K562 (cell line): Measurements from ENCODE around the gene MPND. TPM values are rescaled to one million over a fixed set of nuclear protein-coding genes. Genes with fewer than 3 reads are reported as not detected.

ENCODE experiments used
- CTBP1 ChIP-seq: fragments of 450-650 bp; IDR thresholded peaks from 2 replicates; pipeline ENCODE4 v1.6.1; 2016; ENCODE audit warnings: borderline replicate concordance
- HMG20B ChIP-seq: fragments of 250-450 bp; sonication (Bioruptor Pico); IDR thresholded peaks from 2 replicates; pipeline ENCODE4 v1.5.0; 2021; ENCODE audit warnings: mild to moderate bottlenecking
- KAT7 ChIP-seq: sonication (generic); formaldehyde crosslinking; IDR thresholded peaks from 2 replicates; pipeline ENCODE4 v1.8.0; 2022; ENCODE audit warnings: missing genetic modification reagents, mild to moderate bottlenecking, borderline replicate concordance
- MTA3 ChIP-seq: fragments of 450-650 bp; formaldehyde crosslinking; IDR thresholded peaks from 2 replicates; pipeline ENCODE4 v1.6.1; 2017; ENCODE audit warnings: mild to moderate bottlenecking, borderline replicate concordance
- MYBL2 ChIP-seq, 2 experiments: fragments of 450-650 bp in 1 of 2; sonication (generic) in 1 of 2; formaldehyde crosslinking in 1 of 2; IDR thresholded peaks; 2 replicates each; pipeline versions ENCODE4 v1.6.1 to v1.8.1; 2017 to 2022; ENCODE audit warnings: borderline replicate concordance in 1 of 2, inconsistent platforms in 1 of 2, low read depth in 1 of 2, mild to moderate bottlenecking in 1 of 2, missing genetic modification reagents in 1 of 2, moderate library complexity in 1 of 2
- NFRKB ChIP-seq: fragments of 450-650 bp; IDR thresholded peaks from 2 replicates; pipeline ENCODE4 v1.6.1; 2016; ENCODE audit warnings: low read depth
- NR2C2 ChIP-seq, 2 experiments: fragments of 200-800 bp in 1 of 2; sonication (Bioruptor generic) in 1 of 2; sonication (generic) in 1 of 2; formaldehyde crosslinking in 1 of 2; IDR thresholded peaks; 2 replicates each; pipeline versions ENCODE4 v1.6.1 to v1.8.0; 2016 to 2022; ENCODE audit warnings: mild to moderate bottlenecking in 1 of 2, missing compliant biosample characterization in 1 of 2, missing genetic modification characterization in 1 of 2, missing genetic modification reagents in 1 of 2
- PCBP1 ChIP-seq: fragments of 200-400 bp; formaldehyde crosslinking; IDR thresholded peaks from 2 replicates; pipeline ENCODE4 v1.6.1; 2018; ENCODE audit warnings: mild to moderate bottlenecking, low read depth, low read length; ENCODE audit not compliant: poor library complexity, severe bottlenecking
- POU5F1 ChIP-seq: fragments of 150-350 bp; IDR thresholded peaks from 2 replicates; pipeline ENCODE4 v1.6.1; 2014; ENCODE audit warnings: borderline replicate concordance, low read length, low read depth, mild to moderate bottlenecking; ENCODE audit not compliant: partially characterized antibody
- TOE1 ChIP-seq, 2 experiments: fragments of 450-650 bp in 1 of 2; sonication (generic) in 1 of 2; formaldehyde crosslinking in 1 of 2; IDR thresholded peaks; 2 replicates each; pipeline versions ENCODE4 v1.7.1 to v1.8.0; 2016 to 2022; ENCODE audit warnings: borderline replicate concordance in 2 of 2, mild to moderate bottlenecking in 2 of 2, antibody characterized with exemption in 1 of 2, inconsistent platforms in 1 of 2, low read depth in 1 of 2, missing genetic modification reagents in 1 of 2, moderate library complexity in 1 of 2
- ZBTB1 ChIP-seq: sonication (generic); formaldehyde crosslinking; IDR thresholded peaks from 2 replicates; pipeline ENCODE4 v1.8.1; 2023; ENCODE audit warnings: missing genetic modification reagents, low read depth, mild to moderate bottlenecking, borderline replicate concordance
- ZC3H11A ChIP-seq: IDR thresholded peaks from 2 replicates; pipeline ENCODE4 v1.6.1; 2012; ENCODE audit warnings: low read depth, low read length, improper control_type of control experiment
- ZKSCAN8 ChIP-seq: fragments of 200-800 bp; sonication (Bioruptor generic); IDR thresholded peaks from 2 replicates; pipeline ENCODE4 v1.6.1; 2016; ENCODE audit warnings: missing genetic modification characterization, missing compliant biosample characterization
- ZNF551 ChIP-seq: fragments of 250-450 bp; sonication (Bioruptor Pico); IDR thresholded peaks from 2 replicates; pipeline ENCODE4 v1.5.0; 2021; ENCODE audit warnings: mild to moderate bottlenecking, moderate library complexity
- ZNF668 ChIP-seq: fragments of 250-450 bp; sonication (Bioruptor Pico); IDR thresholded peaks from 2 replicates; pipeline ENCODE4 v1.8.0; 2022; ENCODE audit warnings: mild to moderate bottlenecking, inconsistent platforms
- polyA plus RNA-seq, 8 experiments: library from polyadenylated mRNA; depleted of rRNA in 4 of 8; stranded (reverse) in 5 of 8; unstranded in 3 of 8; fragments of >200 nt; fragmentation: Nextera tagmentation in 2 of 8; fragmentation: Illumina TruSeq in 1 of 8; extraction: Ambion mirVana in 2 of 8; extraction: Trizol in 1 of 8; gene quantifications; 2 replicates each; pipeline versions ENCODE4 v1.2.1 to v1.2.3, GENCODE V29; 2011 to 2014; ENCODE audit warnings: inconsistent platforms in 1 of 8, missing spikeins in 1 of 8
- total RNA-seq, 7 experiments: library from RNA; depleted of rRNA in 6 of 7; stranded (reverse); fragments of >200 nt in 6 of 7; fragmentation: Illumina TruSeq in 2 of 7; extraction: Trizol in 2 of 7; gene quantifications; 2 replicates each; pipeline versions ENCODE4 v1.2.1 to v1.2.3, GENCODE V29; 2011 to 2021; ENCODE audit warnings: low replicate concordance in 1 of 7
- TF ChIP-seq, protein P1 (sequence below): fragments of 250-450 bp; sonication (Bioruptor Pico); IDR thresholded peaks from 2 replicates; pipeline ENCODE4 v1.8.0; 2021; ENCODE audit warnings: moderate library complexity, mild to moderate bottlenecking, inconsistent platforms
- TF ChIP-seq, protein P2 (sequence below): fragments of 200-800 bp; sonication (Bioruptor generic); IDR thresholded peaks from 2 replicates; pipeline ENCODE4 v1.6.1; 2017; ENCODE audit warnings: missing genetic modification characterization, missing compliant biosample characterization
- TF ChIP-seq, protein P3 (sequence below): IDR thresholded peaks from 3 replicates; pipeline ENCODE4 v1.6.1; 2011; ENCODE audit warnings: borderline replicate concordance, mild to moderate bottlenecking; ENCODE audit not compliant: insufficient read length, insufficient read depth
- TF ChIP-seq, protein P4 (sequence below): sonication (generic); formaldehyde crosslinking; IDR thresholded peaks from 2 replicates; pipeline ENCODE4 v1.8.1; 2023; ENCODE audit warnings: mild to moderate bottlenecking, missing genetic modification reagents

Gene MPND
- total and polyA plus RNA-seq, 9 of the 15 experiments (the other 6 are each of a cell fraction or from before 2014, with no cell fraction given): 0.25 to 14.0 (median 3.9) TPM

DNA sequence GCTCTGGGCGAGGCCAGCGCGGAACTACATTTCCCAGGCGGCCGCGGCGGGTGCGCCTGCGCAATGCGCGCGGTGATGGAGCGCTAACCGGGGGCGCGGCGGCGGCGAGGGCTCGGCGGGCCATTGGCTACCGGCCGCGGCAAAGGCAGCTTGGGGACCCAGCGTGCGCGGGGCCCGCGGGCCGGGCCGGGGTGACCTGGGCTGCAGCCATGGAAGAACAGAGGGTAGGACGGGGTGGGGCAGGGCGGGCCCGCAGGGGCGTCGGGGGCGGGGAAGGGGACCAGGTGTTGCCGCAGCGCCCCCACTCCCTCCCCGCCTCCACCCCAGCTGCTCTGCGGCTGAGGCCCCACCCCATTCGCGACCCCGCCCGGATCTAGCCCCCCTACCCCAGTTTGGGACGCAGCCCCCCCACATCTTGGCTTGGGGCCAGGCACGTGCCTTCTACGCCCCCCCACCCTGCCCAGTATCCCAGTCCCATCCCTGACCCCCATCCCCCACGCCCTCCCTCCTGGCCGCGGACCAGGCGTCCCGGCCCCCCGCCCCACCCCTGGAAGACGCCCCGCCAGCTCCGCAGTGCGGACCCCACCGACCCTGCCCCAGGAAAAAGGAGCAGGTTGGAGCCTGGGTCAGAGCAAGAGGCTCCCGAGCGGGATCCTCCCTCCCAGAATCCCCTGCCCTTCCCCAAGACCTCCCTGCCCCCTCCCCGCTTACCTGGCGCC is 38.7 kb upstream of the MPND start, which contains the start of gene FSD1 (continued):
- TF ChIP-seq NR2C2 (CRISPR knock-in tag; IDR thresholded peaks at IDR 0.05): 0 out of 2 replicates have a peak, but pooled peaks have one; percentile 26
- TF ChIP-seq NR2C2 (tag; IDR thresholded peaks at IDR 0.05): no peak
- no peak for TF ChIP-seq ZC3H11A
- TF ChIP-seq, protein P1, sequence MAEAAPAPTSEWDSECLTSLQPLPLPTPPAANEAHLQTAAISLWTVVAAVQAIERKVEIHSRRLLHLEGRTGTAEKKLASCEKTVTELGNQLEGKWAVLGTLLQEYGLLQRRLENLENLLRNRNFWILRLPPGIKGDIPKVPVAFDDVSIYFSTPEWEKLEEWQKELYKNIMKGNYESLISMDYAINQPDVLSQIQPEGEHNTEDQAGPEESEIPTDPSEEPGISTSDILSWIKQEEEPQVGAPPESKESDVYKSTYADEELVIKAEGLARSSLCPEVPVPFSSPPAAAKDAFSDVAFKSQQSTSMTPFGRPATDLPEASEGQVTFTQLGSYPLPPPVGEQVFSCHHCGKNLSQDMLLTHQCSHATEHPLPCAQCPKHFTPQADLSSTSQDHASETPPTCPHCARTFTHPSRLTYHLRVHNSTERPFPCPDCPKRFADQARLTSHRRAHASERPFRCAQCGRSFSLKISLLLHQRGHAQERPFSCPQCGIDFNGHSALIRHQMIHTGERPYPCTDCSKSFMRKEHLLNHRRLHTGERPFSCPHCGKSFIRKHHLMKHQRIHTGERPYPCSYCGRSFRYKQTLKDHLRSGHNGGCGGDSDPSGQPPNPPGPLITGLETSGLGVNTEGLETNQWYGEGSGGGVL (CRISPR knock-in tag): no peak
- TF ChIP-seq, protein P2, sequence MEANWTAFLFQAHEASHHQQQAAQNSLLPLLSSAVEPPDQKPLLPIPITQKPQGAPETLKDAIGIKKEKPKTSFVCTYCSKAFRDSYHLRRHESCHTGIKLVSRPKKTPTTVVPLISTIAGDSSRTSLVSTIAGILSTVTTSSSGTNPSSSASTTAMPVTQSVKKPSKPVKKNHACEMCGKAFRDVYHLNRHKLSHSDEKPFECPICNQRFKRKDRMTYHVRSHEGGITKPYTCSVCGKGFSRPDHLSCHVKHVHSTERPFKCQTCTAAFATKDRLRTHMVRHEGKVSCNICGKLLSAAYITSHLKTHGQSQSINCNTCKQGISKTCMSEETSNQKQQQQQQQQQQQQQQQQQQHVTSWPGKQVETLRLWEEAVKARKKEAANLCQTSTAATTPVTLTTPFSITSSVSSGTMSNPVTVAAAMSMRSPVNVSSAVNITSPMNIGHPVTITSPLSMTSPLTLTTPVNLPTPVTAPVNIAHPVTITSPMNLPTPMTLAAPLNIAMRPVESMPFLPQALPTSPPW: 0 out of 2 replicates have a peak, but pooled peaks have one; percentile 20
- TF ChIP-seq ZNF551 (CRISPR knock-in tag): no peak
- TF ChIP-seq MYBL2 (IDR thresholded peaks at IDR 0.05; ENCODE audit: low read depth): no peak
- TF ChIP-seq MYBL2 (CRISPR knock-in tag; IDR thresholded peaks at IDR 0.05; ENCODE audit: borderline replicate concordance): no peak
- TF ChIP-seq POU5F1: peak; percentile 18
- no peak for TF ChIP-seq HMG20B (CRISPR knock-in tag)
- TF ChIP-seq, protein P3, sequence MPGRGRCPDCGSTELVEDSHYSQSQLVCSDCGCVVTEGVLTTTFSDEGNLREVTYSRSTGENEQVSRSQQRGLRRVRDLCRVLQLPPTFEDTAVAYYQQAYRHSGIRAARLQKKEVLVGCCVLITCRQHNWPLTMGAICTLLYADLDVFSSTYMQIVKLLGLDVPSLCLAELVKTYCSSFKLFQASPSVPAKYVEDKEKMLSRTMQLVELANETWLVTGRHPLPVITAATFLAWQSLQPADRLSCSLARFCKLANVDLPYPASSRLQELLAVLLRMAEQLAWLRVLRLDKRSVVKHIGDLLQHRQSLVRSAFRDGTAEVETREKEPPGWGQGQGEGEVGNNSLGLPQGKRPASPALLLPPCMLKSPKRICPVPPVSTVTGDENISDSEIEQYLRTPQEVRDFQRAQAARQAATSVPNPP: no peak
- no peak for TF ChIP-seq TOE1 (IDR thresholded peaks at IDR 0.05; ENCODE audit: borderline replicate concordance)
- TF ChIP-seq TOE1 (CRISPR knock-in tag; IDR thresholded peaks at IDR 0.05; ENCODE audit: borderline replicate concordance, low read depth): peak; percentile 64; the same call in 1 of the 2 replicates
- TF ChIP-seq NFRKB: no peak
- no peak for TF ChIP-seq MTA3
- TF ChIP-seq ZBTB1 (CRISPR knock-in tag): no peak
- TF ChIP-seq CTBP1: peak; percentile 72
- no peak for TF ChIP-seq KAT7 (CRISPR knock-in tag)
- TF ChIP-seq PCBP1: no peak
- TF ChIP-seq, protein P4, sequence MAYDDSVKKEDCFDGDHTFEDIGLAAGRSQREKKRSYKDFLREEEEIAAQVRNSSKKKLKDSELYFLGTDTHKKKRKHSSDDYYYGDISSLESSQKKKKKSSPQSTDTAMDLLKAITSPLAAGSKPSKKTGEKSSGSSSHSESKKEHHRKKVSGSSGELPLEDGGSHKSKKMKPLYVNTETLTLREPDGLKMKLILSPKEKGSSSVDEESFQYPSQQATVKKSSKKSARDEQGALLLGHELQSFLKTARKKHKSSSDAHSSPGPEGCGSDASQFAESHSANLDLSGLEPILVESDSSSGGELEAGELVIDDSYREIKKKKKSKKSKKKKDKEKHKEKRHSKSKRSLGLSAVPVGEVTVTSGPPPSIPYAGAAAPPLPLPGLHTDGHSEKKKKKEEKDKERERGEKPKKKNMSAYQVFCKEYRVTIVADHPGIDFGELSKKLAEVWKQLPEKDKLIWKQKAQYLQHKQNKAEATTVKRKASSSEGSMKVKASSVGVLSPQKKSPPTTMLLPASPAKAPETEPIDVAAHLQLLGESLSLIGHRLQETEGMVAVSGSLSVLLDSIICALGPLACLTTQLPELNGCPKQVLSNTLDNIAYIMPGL (CRISPR knock-in tag): no peak
- TF ChIP-seq ZNF668 (CRISPR knock-in tag): no peak
- TF ChIP-seq ZKSCAN8 (CRISPR knock-in tag): no peak
